Superior temporal gyrus (tissue), 1 donor: Measurements from ENCODE around the gene CSTF3.
"Not testable (repeated sequence)": the region's sequence is repeated elsewhere in the genome, so short reads cannot be mapped to it uniquely, and the experiment has no call there.

Experiments
- DNase-seq: peaks from one replicate; pipeline ENCODE4 v3.0.0-alpha.2; 2016; ENCODE audit errors: extremely low spot score

CSTF3 gene

DNA sequence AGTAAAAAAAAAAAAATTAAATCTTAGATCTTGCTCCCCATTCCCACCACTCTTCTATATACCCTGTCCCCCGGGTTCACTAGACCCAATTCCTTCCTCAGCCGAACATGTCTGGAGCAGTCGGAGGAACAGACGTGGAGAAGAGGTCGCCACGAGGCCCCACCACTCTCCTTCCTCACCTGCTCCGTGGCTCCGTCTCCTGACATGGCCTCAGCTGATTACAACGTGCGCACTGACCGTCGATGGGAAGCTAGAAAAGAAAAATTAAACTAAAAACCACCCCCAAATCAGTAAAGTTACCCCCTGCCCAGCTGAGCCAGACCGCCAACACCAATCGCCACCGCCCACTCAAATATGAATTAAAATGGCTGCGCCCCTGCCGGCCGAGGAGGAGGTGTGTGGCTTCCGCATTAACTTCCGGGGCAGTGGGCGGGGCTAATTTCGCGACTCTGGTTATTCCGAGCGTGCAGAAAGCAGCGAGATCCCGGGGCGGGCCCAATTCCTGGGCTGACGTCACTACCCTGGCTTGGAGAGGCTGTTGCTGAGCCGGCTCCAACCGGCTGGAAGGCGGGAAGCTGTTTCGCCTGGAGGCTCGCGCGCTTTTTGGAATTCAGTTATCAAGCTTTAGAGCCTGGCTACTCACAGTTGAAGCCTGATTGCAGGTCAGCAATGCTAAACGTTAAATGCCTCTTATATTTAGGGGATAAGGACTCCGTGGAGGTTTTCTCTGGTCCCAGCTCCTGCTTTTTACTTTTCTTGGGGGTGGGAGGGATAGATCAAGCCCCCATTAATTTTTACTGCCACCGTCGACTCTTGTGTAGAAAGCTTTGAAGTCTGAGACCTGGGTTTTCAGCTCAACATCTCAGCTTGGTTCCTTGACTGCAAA, at the start of gene CSTF3:
TSS of gene CSTF3 (minus strand) at position 361 of the 886 bp plus-strand sequence. CDS start at position 206, 155 bp downstream.
- peak; percentile 100 for DNase-seq

DNA sequence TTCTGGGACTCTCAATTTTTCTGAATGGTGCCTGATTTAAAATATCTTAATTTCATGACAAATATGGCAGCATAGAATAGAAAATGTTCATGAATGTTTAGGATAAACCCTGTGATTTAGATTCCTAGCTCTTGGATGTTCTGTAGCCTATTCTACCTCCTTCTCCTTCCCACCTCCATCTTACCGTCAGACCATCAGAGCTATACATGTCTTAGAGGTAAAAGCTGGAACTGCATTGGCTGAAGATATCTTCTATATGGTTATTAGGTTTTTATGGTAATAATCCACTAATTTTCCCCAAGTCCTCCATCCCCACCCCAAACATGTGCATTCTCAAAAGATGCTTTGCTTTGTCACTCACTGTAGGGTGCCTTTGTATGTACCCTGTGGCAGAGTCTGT, 46.9 kb upstream of the CSTF3 start:
- DNase-seq, result no peak

DNA sequence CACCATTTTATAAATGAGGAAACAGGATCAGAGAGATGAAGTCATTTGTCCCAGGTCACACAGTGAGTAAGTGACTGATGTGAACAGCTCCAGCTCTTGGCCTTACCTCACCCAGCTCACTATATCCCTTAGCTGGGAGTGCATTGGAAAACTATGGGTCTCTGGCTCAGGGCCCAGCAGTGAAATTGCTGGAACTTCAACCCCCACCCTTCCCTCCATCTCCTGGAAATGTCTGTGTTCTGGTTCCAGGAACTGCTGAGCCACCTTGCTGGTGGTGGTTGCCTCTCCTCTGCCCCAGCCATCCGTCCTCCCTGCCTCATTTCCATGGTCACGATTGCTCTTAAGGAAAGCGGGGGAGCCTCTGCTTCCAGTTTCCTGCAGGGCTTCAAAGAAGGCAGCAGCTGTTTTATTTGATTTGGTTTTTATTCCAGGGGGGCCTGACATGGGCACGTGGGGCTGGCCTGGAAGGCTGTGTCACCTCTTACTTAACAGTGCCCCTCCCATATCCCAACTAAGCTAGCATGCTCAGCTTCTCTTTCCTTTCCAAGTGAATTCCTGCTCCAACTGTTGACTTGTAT, 46.2 kb upstream of the CSTF3 start:
- no peak for DNase-seq

DNA sequence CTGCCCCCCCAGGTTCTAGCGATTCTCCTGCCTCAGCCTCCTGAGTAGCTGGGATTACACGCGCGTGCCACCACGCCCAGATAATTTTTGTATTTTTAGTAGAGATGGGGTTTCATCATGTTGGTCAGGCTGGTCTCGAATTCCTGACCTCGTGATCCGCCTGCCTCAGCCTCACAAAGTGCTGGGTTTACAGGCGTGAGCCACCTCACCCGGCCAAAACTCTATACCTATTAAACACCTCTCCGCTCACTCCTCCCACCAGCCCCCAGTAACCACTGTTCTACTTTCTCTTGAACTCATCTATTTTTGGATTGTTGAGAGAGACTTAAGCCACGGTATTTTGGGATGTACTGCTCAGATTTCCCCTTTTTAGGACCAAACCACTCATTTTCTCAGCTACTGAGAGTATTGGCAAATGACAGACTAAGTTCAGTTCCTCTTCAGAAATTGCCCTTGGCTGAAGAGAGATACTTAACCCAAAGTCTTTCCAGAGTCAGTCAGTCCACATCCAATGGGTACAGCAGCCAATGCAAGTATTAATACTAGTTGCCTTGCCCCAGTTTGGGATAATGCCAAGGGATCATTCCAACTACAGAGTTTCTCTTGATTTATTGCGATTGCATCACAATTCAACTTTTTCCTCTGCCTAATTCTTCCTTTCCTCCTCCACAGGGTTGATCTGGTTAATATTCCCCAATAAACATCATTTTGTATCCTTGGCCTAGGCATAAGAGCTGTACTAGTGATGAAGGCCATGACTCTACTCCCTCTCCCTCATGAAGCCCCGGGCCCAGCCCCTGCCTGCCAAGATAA, 36.8 kb upstream of the CSTF3 start:
- no peak for DNase-seq

DNA sequence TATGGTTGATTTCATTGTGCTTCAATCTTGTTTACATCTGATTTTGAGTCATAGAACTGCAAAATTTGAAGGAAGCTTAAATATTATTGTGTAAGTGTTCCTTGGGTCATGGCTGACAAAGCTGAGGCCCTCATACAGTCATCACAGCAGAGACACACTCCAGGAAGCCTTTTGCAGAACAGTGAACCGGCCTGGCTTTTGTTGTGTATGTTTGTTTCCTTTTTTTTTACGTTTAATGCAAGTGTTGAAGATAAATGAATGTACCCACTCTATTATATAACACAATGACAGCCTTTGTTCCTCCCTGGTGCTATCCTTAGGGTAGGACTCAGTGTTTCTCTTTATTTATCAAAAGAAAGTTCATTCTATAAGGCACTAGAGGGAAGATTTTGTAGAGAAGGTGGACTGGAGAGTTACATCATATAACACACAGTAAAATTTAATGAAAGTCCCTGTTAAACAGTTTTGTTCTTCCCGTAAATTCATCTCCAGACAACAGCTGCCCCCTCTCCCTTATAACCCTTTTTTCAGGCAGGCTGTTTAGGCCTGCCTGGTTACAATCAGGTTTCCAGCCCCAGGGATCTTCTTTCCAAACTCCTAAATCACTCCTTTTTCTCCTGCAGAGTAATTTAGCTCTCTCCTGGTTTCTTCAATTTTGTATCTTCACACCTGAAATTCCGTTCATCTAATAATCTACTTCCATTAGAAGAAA, 34.3 kb upstream of the CSTF3 start:
- peak; percentile 66 for DNase-seq

DNA sequence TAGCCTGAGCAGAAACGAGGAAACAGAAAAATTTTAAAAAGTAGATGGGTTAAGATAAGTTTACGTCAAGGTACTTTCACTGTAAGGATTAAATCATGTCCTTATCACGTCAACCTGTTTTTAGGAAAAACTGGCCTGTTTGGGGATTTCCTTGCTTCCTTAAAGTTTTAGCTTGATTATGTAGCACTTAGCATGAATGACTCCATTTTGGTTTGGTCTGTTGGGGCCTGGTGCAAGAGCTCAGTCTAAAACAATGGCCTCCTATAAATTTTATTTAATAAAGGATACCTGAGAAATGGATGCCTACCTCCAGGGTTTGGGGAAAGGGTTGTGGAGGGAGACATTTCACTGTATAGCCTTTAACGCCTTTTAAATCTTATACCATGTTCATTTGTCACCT, 33.2 kb upstream of the CSTF3 start:
- DNase-seq, result no peak

DNA sequence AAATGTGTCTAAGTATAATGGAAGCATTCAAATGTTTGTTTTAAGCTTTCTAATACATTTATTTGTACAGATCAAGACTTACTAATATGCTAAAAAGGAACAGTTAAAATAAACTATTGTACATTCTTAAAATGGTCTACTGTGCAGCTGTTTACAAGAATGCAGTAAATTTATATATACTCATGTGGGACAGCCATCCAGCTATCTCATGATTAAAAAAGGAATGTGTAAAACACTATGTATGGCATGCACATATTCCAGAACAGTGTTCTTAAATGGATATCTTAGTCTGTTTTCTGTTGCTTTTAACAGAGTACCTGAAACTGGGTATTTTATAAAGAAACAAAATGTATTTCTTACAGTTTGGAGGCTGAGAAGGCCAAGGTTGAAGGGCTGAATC, 30.2 kb upstream of the CSTF3 start:
- DNase-seq, result no peak

DNA sequence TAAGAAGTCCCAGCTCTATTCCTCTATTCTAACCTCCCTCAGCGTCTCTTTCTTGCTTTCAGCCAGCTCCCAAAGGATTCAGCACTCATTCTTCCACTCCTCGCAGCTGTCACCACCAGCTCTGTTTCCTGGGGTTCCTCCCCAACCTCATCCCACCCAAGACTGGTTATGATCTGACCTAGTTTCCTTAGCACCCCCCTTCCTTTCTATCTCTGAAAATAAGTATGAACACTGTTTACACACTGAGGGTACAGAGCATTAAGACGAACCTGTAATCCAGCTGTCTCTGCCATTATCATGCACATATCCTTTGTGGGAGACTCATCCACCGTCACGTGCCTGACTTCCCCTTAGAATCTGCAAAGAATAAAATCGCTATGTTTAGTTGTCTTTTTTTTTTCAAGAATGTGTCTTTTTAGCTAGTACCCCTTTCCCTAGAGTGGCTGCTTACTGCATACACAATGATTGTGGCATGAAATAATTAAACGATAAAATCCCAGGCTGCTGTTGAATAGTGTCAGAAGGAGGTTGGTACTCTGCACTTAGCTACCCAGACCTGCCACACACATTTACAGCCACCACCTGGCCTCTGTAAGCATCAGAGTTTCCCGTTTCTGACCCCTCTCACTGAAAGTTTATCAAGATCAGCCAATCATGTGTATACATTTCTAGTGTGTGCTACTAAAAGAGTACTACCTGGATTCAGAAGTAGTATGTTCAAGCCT, 26.9 kb upstream of the CSTF3 start:
- no peak for DNase-seq

DNA sequence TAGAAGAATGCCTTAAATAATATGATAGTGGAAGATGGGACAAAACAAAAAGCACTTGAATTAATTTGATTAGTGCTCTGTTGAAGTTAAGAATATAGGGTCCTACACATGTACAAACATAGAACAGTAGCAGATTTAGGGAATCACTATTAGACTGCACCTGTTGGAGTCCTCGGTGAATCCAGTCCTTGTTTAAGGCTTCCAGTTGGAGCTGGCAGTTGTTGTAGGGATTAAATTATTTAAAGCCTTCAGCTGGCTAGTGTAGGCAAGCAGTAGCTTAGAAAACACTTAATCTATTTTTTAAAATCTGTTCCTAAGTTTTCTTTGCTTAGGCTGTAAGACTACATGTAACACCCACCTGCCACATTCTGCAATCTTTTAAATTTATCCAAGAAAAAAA, 24.5 kb upstream of the CSTF3 start:
- DNase-seq, result no peak

DNA sequence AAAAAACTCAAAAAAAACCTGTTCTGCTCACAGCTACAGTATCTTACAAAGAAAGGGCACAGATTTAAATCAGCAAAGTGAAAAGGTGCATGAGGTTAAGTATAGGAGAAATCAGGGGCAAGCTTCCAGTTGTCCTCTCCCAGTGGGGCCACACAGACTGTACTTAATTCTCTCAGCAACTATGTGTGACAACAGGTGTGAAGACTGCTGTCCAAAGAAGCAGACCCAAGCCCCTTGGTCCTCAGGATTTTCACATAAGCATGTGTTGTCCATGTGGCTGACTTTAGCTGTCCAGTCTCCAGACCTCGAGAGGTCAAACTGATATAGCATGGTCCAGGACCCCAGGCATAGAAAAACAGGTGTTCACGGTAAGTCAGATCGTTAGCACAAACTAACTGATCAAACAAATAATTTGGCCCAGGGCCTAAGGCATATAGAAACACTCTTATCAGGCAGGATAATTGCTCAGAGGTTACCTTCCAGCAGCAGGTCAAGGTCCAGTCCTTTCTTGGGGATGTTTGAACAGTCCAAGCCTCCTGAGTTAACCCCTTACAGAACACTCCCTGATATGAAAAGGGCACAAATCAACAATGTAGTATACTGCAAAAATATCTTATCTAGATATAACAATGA, 21.1 kb upstream of the CSTF3 start:
- no peak for DNase-seq

DNA sequence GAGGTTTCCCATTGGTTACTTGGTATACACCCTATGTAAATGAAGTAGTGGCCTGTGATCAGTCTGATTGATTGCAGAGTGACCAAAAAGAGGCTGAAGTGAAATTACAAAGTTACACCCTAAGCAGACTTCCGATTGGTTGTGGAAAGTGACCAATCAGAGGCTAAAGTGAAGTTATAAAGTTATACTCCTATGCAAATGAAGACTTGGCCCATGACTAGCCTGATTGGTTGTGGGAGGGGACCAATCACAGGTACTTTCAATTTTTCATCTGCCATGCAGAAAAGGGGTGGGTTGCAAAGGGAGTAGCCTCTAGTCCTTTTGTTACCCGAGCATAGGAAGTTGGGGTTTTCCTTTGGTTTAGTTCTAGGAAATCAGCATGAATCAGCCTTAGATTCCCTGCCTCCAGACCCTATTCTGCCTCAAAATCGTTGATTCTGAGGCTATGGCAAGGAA, 18.1 kb upstream of the CSTF3 start:
- no peak for DNase-seq

DNA sequence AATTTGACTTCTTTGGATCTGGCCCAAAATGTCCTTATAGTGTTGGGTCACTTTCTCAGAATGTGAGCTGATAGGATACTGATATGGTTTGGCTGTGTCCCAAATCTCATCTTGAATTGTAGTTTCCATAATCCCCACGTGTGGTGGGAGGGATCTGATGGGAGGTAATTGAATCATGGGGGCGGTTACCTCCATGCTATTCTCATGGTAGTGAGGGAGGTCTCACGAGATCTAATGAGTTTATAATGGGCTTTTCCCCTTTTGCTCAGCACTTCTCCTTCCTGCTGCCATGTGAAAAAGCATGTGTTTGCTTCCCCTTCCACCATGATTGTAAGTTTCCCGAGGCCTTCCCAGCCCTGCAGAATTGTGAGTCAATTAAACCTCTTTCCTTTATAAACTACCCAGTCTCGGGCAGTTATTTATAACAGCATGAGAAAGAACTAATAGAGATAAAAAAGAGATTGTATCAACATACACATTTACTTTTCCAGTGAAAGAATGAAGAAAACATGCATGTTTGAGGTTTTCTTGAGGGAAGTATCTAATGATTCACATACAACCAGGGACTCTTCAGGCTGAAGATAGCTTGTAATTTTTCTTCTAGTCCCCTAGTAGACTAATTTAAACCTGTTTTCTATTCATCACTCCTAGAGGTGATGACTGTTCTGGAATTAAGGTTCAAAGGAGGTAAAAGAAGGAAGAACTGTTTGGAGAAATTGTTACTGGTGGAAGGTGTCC, 17.3 kb upstream of the CSTF3 start:
- DNase-seq, result no peak

DNA sequence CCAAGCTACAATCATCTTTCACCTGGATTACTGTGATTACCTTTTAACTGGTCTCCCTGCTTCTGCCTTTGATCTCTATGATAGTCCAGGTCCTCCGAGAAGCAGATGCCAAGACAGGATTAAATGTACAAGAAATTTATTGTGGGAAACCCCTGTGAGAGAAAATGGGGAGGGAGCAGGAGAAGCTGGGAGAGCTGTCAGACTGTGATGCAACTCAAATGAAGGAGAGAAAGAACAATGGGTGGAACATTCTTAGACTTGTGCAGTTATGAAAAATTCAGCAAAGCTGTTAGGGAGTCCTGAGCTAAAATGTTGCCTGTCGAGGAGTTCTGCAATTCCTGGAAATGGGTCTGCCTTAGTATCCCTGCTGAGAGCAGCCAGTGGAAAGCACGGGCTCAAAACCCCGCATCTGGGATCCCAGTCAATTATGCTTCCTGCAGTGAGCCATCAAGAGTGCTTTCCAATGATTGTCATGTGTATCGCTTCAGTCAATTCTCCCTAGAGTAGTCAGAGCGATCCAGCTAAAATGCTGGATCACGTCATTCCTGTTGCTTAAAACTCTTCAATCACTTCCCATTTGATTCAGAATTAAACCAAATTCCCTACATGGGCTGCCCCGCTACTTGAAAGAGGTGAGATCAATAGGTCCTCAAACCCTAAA, 16.5 kb upstream of the CSTF3 start:
- no peak for DNase-seq

DNA sequence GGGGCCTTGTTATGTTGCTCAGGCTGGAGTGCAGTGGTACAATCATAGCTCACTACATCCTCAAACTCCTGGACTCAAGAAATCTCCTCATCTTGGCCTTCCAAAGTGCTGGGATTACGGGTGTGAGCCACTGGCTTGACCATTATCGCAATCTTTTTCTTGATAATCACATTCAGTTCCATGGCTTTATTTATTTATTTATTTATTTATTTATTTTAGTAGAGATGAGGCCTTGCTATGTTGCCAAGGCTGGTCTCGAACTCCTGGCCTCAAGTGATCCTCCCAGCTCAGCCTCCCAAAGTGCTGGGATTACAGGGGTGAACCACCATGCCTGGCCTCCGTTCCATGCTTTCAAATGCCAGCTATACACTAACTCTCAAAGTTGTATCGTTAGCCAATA, 15.5 kb upstream of the CSTF3 start:
- not testable (repeated sequence) for DNase-seq

DNA sequence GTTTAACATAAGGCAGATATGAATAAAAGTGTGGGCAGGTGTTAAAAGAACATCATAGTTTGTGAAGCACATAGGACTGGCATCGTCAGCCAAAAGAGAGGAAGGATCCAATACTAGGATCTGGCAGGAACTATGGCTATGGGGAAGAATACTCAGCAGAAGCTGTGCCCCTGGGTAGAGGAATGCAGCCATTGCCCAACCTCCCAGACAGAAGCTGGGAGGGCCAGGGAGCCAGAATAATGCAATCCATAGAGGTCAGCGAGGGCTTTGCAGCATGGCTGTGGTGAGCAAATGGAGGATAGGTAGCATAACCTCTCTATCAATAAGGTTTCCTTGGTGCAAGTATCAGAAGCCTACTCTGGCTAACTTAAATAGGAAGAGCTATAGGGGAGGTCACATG, 11.7 kb upstream of the CSTF3 start:
- peak; percentile 55 for DNase-seq

DNA sequence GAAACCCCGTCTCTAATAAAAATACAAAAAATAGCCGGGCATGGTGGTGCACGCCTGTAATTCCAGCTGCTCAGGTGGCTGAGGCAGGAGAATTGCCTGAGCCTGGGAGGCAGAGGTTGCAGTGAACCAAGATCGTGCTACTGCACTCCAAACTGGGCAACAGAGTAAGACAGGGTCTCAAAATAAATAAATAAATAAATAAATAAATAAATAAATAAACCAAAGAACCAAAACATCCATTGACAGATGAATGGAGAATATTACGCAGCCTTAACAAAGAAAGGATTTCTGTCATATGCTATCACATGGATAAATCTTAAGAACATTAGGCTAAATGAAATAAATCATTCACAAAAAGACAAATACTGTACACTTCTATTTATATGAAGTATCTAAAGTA, 11.1 kb upstream of the CSTF3 start:
- no peak for DNase-seq

DNA sequence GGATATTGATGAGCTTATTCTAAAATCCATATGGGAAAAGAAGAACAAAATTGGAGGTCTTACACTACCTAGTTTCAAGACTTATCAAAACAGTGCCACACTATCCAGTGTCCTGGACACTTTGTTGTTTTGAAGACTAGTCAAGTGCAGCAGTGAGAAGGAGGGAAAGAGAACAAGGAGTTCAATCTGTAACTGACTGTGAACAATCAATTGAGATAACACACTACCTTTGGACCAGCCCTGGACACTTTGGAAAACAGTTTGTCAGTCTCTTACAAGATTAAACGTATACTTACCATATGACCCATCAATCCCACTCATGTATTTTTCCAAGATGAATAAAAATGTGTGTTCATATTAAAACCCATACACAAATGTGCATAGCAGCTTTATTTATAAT, 10.0 kb upstream of the CSTF3 start:
- no peak for DNase-seq

DNA sequence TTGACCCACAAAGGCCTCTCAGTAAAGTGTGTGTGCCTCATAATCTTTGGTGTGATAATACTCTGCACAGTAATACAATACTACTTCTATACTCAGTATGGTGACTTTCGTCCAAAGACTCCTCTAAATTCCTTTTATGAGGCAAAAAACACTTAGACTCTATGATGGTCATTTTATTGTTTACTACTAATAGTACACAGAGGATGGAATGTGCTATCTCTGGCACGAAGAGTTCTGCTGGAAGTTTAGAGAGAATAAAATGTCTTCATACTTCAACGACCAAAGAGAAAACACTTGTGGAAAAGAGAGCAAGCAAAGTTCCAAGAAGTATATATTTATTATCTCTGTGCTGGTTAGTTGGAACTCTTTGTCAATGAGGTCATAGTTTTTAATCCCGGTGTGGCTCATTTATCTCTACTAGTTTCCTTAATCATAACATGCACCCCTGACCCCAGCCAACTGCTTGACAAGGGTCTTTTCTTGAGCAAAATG, 7.5 kb upstream of the CSTF3 start:
- DNase-seq, result no peak

DNA sequence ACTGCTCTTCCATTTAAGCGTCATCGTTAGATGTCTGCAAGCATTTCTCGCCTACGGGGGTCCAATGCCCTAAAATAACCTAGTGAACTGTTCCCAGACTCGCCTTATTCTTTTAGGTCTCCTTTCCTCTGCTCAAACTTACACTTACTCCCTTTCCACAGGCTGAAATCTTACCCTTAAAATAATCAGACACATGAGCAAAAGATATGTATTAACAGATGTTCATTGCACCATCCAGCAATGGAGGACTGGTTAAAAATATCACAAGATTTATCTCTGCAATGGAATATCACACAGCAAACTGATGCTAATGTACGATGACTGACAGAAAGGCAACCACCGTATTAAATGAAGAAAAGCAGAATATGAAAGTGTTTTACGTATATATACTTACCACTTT, 1.6 kb upstream of the CSTF3 start:
- no peak for DNase-seq
